Measurements from ENCODE around the gene TP53BP1.
"Not testable (repeated sequence)": the region's sequence is repeated elsewhere in the genome, so short reads cannot be mapped to it uniquely, and the experiment has no call there.

Gene TP53BP1

GRCh38 chr15:43433661-43434303 is 59.2 kb downstream of the TP53BP1 start:
- no peak for DNase-seq (ENCODE audit: insufficient read length, low spot score)
- no peak for TF ChIP-seq POLR2A (IDR thresholded peaks at IDR 0.05; ENCODE audit: low read depth, low read length)
- no peak for FAIRE-seq

- FAIRE-seq (no peak), DNase-seq (ENCODE audit: insufficient read length, low spot score) (no peak)
- no peak for TF ChIP-seq POLR2A (IDR thresholded peaks at IDR 0.05; ENCODE audit: low read depth, low read length)
These were observed 59.8 kb downstream of the TP53BP1 start for GRCh38 chr15:43433165-43433564.

- no peak for FAIRE-seq
- no peak for DNase-seq (ENCODE audit: insufficient read length, low spot score)
- no peak for TF ChIP-seq POLR2A (IDR thresholded peaks at IDR 0.05; ENCODE audit: low read depth, low read length)
These were observed 63.3 kb downstream of the TP53BP1 start for GRCh38 chr15:43429687-43430086.

GRCh38 chr15:43423793-43424192 is 69.2 kb downstream of the TP53BP1 start:
- no peak for TF ChIP-seq POLR2A (IDR thresholded peaks at IDR 0.05; ENCODE audit: low read depth, low read length)
- DNase-seq (ENCODE audit: insufficient read length, low spot score) (peak; percentile 15), FAIRE-seq (no peak)

- no peak for DNase-seq (ENCODE audit: insufficient read length, low spot score)
- no peak for FAIRE-seq
- TF ChIP-seq POLR2A (IDR thresholded peaks at IDR 0.05; ENCODE audit: low read depth, low read length) = no peak
These were observed 72.1 kb downstream of the TP53BP1 start for GRCh38 chr15:43420876-43421275.

- no peak for TF ChIP-seq POLR2A (IDR thresholded peaks at IDR 0.05; ENCODE audit: low read depth, low read length)
- no peak for FAIRE-seq
- DNase-seq (ENCODE audit: insufficient read length, low spot score) = no peak
These were observed 72.5 kb downstream of the TP53BP1 start for GRCh38 chr15:43420435-43420834.

GRCh38 chr15:43414196-43414595 is 78.8 kb downstream of the TP53BP1 start:
- DNase-seq (ENCODE audit: insufficient read length, low spot score) = no peak
- no peak for TF ChIP-seq POLR2A (IDR thresholded peaks at IDR 0.05; ENCODE audit: low read depth, low read length)
- FAIRE-seq = no peak

GRCh38 chr15:43412096-43412495 is 80.9 kb downstream of the TP53BP1 start:
- DNase-seq (ENCODE audit: insufficient read length, low spot score) (no peak), FAIRE-seq (no peak)
- TF ChIP-seq POLR2A (IDR thresholded peaks at IDR 0.05; ENCODE audit: low read depth, low read length) = no peak

GRCh38 chr15:43410572-43411214 is 82.3 kb downstream of the TP53BP1 start:
- DNase-seq (ENCODE audit: insufficient read length, low spot score) = no peak
- FAIRE-seq = no peak
- TF ChIP-seq POLR2A (IDR thresholded peaks at IDR 0.05; ENCODE audit: low read depth, low read length) = no peak

GRCh38 chr15:43408789-43409188 is 84.2 kb downstream of the TP53BP1 start:
- TF ChIP-seq POLR2A (IDR thresholded peaks at IDR 0.05; ENCODE audit: low read depth, low read length) = no peak
- no peak for FAIRE-seq
- DNase-seq (ENCODE audit: insufficient read length, low spot score) = no peak

- TF ChIP-seq POLR2A (IDR thresholded peaks at IDR 0.05; ENCODE audit: low read depth, low read length) = no peak
- FAIRE-seq = no peak
- no peak for DNase-seq (ENCODE audit: insufficient read length, low spot score)
These were observed 86.1 kb downstream of the TP53BP1 start for GRCh38 chr15:43406808-43407207.

- no peak for FAIRE-seq
- no peak for TF ChIP-seq POLR2A (IDR thresholded peaks at IDR 0.05; ENCODE audit: low read depth, low read length)
- no peak for DNase-seq (ENCODE audit: insufficient read length, low spot score)
These were observed 86.8 kb downstream of the TP53BP1 start for GRCh38 chr15:43406189-43406588.

- TF ChIP-seq POLR2A (IDR thresholded peaks at IDR 0.05; ENCODE audit: low read depth, low read length) = no peak
- no peak for DNase-seq (ENCODE audit: insufficient read length, low spot score)
- no peak for FAIRE-seq
These were observed 88.8 kb downstream of the TP53BP1 start for GRCh38 chr15:43404130-43404529.

- DNase-seq (ENCODE audit: insufficient read length, low spot score) (no peak), FAIRE-seq (no peak)
- no peak for TF ChIP-seq POLR2A (IDR thresholded peaks at IDR 0.05; ENCODE audit: low read depth, low read length)
These were observed 89.3 kb downstream of the TP53BP1 start for GRCh38 chr15:43403616-43404015.

GRCh38 chr15:43402255-43402654 is 90.7 kb downstream of the TP53BP1 start:
- TF ChIP-seq POLR2A (IDR thresholded peaks at IDR 0.05; ENCODE audit: low read depth, low read length) = no peak
- FAIRE-seq (no peak), DNase-seq (ENCODE audit: insufficient read length, low spot score) (no peak)

- FAIRE-seq; DNase-seq (ENCODE audit: insufficient read length, low spot score): not testable (repeated sequence)
These were observed 99.4 kb downstream of the TP53BP1 start for GRCh38 chr15:43393592-43393991.

Measured in H54 (cell line).